GM04504 (cell line): ENCODE measurements around the gene HBE1.
"Not testable (repeated sequence)": the region's sequence is repeated elsewhere in the genome, so short reads cannot be mapped to it uniquely, and the experiment has no call there.

Experiments
- DNase-seq: peaks from one replicate; pipeline ENCODE4 v3.0.0-alpha.2; 2012; ENCODE audit warnings: low read depth

Gene HBE1

DNA sequence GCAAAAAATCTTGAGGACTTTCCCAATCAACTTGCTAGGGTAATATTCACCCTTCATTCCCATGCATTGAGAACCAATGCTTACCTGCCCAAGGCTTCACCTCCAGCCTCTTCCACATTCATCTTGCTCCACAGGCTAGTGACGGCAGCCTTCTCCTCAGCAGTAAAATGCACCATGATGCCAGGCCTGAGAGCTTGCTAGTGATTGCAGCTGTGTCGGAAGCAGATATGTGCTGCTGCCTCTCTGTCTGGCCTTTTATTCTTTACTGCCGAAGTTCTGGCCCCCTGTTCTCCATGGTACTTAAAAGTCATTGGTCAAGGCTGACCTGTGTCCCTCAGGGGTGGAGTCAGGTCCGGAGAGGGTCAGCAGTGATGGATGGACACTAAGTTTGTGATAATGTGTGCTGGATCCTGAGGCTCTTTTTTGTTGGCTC, at the start of gene HBE1:
HBE1 (minus strand) TSS at position 231 of the 433 bp plus-strand sequence; CDS start at position 176, 55 bp downstream.
- DNase-seq = no peak

DNA sequence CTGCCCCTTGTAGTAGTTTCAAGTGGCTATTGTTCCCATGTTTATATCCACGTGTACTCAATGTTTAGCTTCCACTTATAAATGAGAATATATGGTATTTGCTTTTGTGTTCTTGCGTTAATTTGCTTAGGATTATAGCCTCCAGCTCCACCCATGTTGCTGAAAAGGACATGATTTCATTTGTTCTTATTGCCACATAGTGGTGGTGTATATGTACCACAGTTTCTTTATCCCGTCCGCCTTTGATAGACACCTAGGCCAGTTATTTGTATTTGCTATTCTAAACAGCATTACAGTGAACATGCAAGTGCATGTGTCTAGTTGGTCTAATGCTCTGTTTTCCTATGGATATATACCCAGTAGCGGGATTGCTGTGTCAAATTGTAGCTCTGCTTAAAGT, 47.5 kb upstream of the HBE1 start:
- DNase-seq = no peak

DNA sequence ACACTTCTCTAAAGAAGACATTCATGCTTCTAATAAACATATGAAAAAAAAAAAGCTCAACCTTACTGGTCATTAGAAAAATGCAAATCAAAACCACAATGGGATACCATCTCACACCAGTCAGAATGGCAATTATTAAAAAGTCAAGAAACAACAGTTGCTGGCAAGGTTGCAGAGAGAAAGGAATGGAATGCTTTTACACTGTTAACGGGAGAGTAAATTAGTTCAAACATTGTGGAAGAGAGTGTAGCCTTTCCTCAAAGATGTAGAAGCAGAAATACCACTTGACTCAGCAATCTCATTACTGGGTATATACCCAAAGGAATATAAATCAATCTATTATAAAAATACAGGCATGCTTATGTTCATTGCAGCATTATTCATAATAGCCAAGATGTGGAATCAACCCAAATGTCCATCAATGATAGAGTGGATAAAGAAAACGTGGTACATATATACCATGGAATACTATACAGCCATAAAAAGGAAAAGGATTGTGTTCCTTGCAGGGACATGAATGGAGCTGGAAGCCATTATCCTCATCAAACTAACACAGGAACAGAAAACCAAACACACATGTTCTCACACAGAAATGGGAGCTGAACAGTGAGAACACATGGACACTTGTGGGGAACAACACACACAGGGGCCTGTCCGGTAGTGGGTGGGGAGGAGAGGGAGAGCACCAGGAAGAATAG, 43.7 kb upstream of the HBE1 start:
- DNase-seq = not testable (repeated sequence)

GRCh38 chr11:5310423-5310822, 40.7 kb upstream of the HBE1 start:
- DNase-seq = no peak

DNA sequence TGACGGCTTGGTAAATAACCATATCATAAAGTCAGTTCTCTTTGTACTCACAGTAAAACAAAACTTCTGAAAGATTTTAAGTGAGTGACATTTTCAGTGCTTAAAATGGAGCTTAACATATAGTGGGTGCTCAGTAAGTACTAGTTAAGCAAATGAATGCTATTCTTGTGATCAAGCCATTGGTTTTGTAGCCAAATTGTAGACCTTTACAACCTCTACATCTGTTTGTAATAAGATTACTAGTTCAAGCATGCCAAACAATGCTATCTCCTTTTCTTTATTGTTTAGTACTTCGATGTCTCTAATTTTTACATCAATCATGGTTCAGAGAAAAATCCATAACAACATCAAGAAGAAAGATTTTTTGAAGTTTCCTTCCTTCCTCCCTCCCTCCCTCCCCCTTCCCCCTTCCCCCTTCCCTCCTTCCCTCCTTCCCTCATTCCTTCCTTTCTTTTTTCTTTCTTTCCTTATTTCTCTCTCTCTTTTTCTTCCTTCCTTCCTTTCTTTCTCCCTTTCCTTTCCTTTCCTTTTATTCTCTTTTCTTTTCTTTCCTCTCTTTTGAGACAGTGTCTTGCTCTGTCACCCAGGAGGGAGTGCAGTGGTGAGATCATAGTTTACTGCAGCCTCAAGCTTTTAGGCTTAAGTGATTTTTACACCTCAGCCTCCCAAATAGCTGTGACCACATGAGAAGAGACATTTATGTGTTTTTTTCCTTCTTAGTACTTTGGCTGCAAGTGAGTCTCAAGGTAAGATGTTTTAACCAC, 37.7 kb upstream of the HBE1 start:
- DNase-seq = no peak

DNA sequence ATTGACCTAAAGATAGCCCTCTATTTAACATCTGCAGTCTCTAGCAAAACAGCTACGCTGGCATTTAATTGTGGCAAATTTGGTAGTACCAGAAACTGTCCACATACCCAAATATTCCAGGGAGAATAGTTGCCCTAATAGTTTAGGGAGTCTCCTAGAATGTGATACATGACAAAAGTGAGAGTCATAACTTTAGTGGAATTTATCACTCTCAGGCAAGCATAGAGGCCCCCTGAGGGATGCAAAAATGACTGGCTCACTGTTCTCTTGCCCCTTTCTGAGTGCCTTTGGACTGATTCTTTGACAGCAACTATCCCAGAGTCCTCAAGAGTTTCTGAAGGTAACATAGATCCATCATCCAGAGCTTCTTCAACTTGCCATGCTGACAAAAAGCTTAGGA, 34.3 kb upstream of the HBE1 start:
- DNase-seq = no peak

DNA sequence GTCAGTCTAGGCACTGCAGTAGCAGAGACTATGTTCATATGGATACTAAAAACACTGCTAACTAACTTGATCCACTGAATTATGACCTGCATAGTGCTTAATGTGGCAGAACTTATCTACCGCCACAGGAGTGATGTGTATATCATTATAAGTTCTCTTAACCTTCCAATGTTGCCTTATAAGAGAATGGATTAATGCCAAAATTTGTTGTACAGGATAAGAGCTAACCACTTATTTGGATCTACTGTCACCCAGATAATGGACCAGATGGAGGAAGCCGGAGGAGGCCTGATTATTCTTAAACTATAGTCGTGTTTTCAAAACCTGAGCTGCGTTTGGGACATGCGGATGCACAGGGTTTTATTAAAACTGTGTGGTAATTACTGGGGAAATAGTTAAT, 33.9 kb upstream of the HBE1 start:
- no peak for DNase-seq

DNA sequence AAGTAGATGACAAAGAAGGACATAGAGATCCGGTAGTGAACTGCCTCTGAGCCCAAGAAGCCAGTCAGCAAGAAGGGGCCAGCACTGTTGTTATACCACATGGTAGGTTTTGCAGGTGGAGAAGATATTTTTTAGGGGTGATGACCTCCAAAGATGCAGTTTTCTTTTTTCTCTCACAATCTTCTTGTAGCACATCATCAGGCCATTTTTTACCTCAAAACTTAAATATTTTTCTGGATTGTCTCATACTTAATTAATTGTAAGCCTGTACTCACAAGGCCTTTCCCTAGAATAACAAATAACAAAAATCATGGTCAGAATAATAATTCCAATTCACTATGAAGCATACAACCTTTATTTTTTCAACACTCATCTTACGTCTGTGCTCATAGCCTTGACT, 32.1 kb upstream of the HBE1 start, which contains the start of gene OR51B4:
OR51B4 (minus strand) TSS at position 101 of the 400 bp plus-strand sequence; CDS start at position 101, 0 bp downstream.
- no peak for DNase-seq

- DNase-seq = no peak
Observed at GRCh38 chr11:5300251-5300650, 30.5 kb upstream of the HBE1 start.

- DNase-seq = no peak
Observed at GRCh38 chr11:5298451-5298850, 28.7 kb upstream of the HBE1 start.

GRCh38 chr11:5297721-5298323, 28.1 kb upstream of the HBE1 start:
- no peak for DNase-seq

- not testable (repeated sequence) for DNase-seq
Observed at GRCh38 chr11:5294342-5294995, 24.7 kb upstream of the HBE1 start.

GRCh38 chr11:5293028-5293427, 23.3 kb upstream of the HBE1 start:
- DNase-seq = no peak

GRCh38 chr11:5291207-5291838, 21.6 kb upstream of the HBE1 start:
- no peak for DNase-seq

GRCh38 chr11:5290106-5290505, 20.4 kb upstream of the HBE1 start:
- DNase-seq = no peak

DNA sequence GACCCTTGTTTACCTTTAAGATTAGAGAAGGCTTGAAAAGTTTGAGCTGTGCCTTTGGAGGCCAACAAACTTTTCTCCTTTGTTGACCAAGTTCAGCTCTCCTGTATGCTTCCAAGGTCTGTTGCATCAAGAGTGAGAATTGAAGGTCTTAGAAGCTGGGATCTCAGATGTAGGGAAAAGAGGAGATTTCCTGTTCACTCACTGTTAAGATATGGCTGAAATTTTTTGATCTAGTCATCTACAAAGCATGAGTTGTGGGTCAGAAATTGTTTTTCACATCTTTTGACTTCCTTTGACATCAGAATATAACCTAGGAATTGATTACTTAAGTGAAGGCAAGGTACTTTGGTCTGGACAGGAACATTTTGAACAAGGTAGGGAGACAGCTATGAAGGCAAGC, 20.0 kb upstream of the HBE1 start:
- DNase-seq = no peak

GRCh38 chr11:5288906-5289550, 19.3 kb upstream of the HBE1 start:
- DNase-seq = no peak

- no peak for DNase-seq
Observed at GRCh38 chr11:5288108-5288905, 18.6 kb upstream of the HBE1 start.

DNA sequence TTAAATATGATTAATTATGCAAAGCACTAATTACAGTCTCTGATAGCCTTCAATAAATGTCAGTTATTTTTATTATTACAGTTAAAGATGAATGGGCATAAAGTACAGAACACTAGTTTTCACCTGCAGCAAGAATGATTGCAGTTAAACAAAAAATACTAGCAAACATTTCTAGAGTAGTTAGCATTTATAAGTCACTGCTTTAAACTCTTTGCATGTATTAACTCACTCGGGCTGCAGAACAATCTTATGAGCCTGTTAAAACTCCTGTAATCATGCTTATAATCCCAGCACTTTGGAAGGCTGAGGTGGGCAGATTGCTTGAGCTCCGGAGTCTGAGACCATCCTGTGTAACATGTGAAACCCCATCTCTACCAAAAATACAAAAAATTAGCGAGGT, 17.2 kb upstream of the HBE1 start:
- no peak for DNase-seq

GRCh38 chr11:5286351-5286750, 16.6 kb upstream of the HBE1 start:
- DNase-seq = no peak
